Measurements from ENCODE around the gene SUN1. TPM values are rescaled to one million over a fixed set of nuclear protein-coding genes. Genes with fewer than 3 reads are reported as not detected.
A peak's percentile ranks its signal among the peaks of the same experiment; 100 is the strongest.

Gene SUN1
- total RNA-seq, 1 donor from 2014 or later, result 111 TPM

GRCh38 chr7:861222-861621 lies 28.9 kb downstream of the SUN1 start:
- Histone ChIP-seq H3K27ac (no peak overlapping the region), H3K27me3 (ENCODE audit: low read depth) (no peaks in the 10 kb centered on the region), H3K9me3 (no peaks in the 10 kb centered on the region), H3K36me3 (peaks cover 99% of the 10 kb centered on the region), H3K4me1 (no peaks in the 10 kb centered on the region), H3K4me3 (no peak overlapping the region)
- intact Hi-C loops (cut with DNase I), result no loop called here
- no peak for DNase-seq
- TF ChIP-seq CTCF (IDR thresholded peaks at IDR 0.05), result no peak
- ATAC-seq, result no peak

- Histone ChIP-seq H3K4me3 (no peak overlapping the region), H3K9me3 (no peaks in the 10 kb centered on the region), H3K36me3 (peaks cover 95% of the 10 kb centered on the region), H3K27me3 (ENCODE audit: low read depth) (no peaks in the 10 kb centered on the region), H3K27ac (no peak overlapping the region), H3K4me1 (peaks cover 2% of the 10 kb centered on the region)
- TF ChIP-seq CTCF (IDR thresholded peaks at IDR 0.05), result no peak
- ATAC-seq (no peak), DNase-seq (no peak)
- intact Hi-C loops (cut with DNase I), result no loop called here
These were observed 29.9 kb downstream of the SUN1 start for GRCh38 chr7:862157-862556.

GRCh38 chr7:863106-863505 lies 30.8 kb downstream of the SUN1 start:
- peaks cover 11% of the 10 kb centered on the region for H3K4me1 ChIP-seq
- no peak for TF ChIP-seq CTCF (IDR thresholded peaks at IDR 0.05)
- DNase-seq, result no peak
- H3K9me3 ChIP-seq, result no peaks in the 10 kb centered on the region
- intact Hi-C loops (cut with DNase I), result no loop called here
- H3K4me3 ChIP-seq, result no peak overlapping the region
- no peak for ATAC-seq
- no peak overlapping the region for H3K27ac ChIP-seq
- H3K27me3 ChIP-seq (ENCODE audit: low read depth), result no peaks in the 10 kb centered on the region
- H3K36me3 ChIP-seq, result peaks cover 95% of the 10 kb centered on the region

- no peak for DNase-seq
- no peaks in the 10 kb centered on the region for H3K9me3 ChIP-seq
- no peak for TF ChIP-seq CTCF (IDR thresholded peaks at IDR 0.05)
- H3K27me3 ChIP-seq (ENCODE audit: low read depth), result no peaks in the 10 kb centered on the region
- H3K4me3 ChIP-seq, result no peak overlapping the region
- intact Hi-C loops (cut with DNase I), result no loop called here
- H3K27ac ChIP-seq, result no peak overlapping the region
- peaks cover 88% of the 10 kb centered on the region for H3K36me3 ChIP-seq
- no peak for ATAC-seq
- H3K4me1 ChIP-seq, result peaks cover 13% of the 10 kb centered on the region
These were observed 33.6 kb downstream of the SUN1 start for GRCh38 chr7:865921-866320.

GRCh38 chr7:867001-867405 lies 34.7 kb downstream of the SUN1 start:
- DNase-seq, result no peak

More at GRCh38 chr7:867001-867405, 34.7 kb downstream of the SUN1 start:
- Histone ChIP-seq H3K4me3 (no peak overlapping the region), H3K9me3 (no peaks in the 10 kb centered on the region), H3K27ac (peak overlapping the region; percentile 75), H3K4me1 (peaks cover 13% of the 10 kb centered on the region), H3K27me3 (ENCODE audit: low read depth) (no peaks in the 10 kb centered on the region), H3K36me3 (peaks cover 88% of the 10 kb centered on the region)
- no peak for TF ChIP-seq CTCF (IDR thresholded peaks at IDR 0.05)
- intact Hi-C loops (cut with DNase I), result no loop called here
- ATAC-seq, result peak; percentile 64 to 84
